HUES6 (cell line): ENCODE measurements around the gene BCAS4.

ENCODE experiments used
- H3K27ac ChIP-seq: 2 replicates; pipeline ENCODE4 v1.7.0; 2013; ENCODE audit warnings: low read depth, mild to moderate bottlenecking, low read length, inconsistent platforms
- H3K27me3 ChIP-seq: 2 replicates; pipeline ENCODE4 v1.6.1; 2013; ENCODE audit warnings: low read length; ENCODE audit not compliant: control insufficient read depth, insufficient read depth
- H3K36me3 ChIP-seq: 2 replicates; pipeline ENCODE4 v1.6.1; 2013; ENCODE audit warnings: low read length; ENCODE audit not compliant: control insufficient read depth, insufficient read depth
- H3K4me1 ChIP-seq: 2 replicates; pipeline ENCODE4 v1.6.1; 2013; ENCODE audit warnings: low read length; ENCODE audit not compliant: control insufficient read depth, insufficient read depth
- H3K4me3 ChIP-seq: 2 replicates; pipeline ENCODE4 v1.5.1; 2013; ENCODE audit warnings: low read depth, low read length
- H3K9ac ChIP-seq: one replicate; pipeline ENCODE4 v1.6.1; 2013; ENCODE audit warnings: mild to moderate bottlenecking, low read length
- H3K9me3 ChIP-seq: 2 replicates; pipeline ENCODE4 v1.6.1; 2013; ENCODE audit warnings: low read depth, low read length; ENCODE audit not compliant: control insufficient read depth, insufficient read depth

Gene BCAS4

DNA sequence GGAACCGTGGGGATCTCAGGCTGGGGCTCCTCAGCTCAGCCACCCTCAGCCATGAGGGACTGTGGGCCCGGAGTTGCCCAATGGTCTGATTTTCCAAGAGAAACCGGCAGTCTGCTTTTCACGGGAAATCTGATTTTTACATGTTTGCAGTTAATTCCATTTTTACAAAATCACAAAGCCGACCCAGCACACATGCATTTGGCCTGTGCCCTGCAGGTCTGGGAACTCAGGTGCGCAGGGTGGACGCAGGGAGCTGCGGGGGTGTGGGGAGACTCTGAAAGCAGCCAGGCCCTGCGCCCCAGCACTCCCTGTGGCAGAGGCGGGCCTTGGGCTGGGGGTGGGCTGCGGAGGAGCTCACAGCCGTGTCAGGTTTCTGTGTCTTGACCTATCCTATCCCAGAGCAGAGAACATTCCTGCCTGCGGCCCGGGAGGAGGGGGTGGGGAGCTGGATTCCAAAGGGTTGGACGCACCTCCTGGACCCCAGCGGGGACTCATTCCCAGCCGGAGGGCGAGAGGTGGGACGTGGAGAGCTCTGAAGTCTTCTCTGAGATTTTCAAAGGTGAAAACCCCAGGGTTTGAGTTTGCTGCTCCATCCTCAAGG lies 75.8 kb downstream of the BCAS4 start:
- peak overlapping the region; percentile 85 for H3K9ac ChIP-seq
- peak overlapping the region; percentile 94 for H3K27ac ChIP-seq
- no peaks in the 10 kb centered on the region for H3K27me3 ChIP-seq
- peak overlapping the region; percentile 63 for H3K4me3 ChIP-seq
- H3K4me1 ChIP-seq: peaks cover 32% of the 10 kb centered on the region
- H3K9me3 ChIP-seq: no peaks in the 10 kb centered on the region
- no peaks in the 10 kb centered on the region for H3K36me3 ChIP-seq

DNA sequence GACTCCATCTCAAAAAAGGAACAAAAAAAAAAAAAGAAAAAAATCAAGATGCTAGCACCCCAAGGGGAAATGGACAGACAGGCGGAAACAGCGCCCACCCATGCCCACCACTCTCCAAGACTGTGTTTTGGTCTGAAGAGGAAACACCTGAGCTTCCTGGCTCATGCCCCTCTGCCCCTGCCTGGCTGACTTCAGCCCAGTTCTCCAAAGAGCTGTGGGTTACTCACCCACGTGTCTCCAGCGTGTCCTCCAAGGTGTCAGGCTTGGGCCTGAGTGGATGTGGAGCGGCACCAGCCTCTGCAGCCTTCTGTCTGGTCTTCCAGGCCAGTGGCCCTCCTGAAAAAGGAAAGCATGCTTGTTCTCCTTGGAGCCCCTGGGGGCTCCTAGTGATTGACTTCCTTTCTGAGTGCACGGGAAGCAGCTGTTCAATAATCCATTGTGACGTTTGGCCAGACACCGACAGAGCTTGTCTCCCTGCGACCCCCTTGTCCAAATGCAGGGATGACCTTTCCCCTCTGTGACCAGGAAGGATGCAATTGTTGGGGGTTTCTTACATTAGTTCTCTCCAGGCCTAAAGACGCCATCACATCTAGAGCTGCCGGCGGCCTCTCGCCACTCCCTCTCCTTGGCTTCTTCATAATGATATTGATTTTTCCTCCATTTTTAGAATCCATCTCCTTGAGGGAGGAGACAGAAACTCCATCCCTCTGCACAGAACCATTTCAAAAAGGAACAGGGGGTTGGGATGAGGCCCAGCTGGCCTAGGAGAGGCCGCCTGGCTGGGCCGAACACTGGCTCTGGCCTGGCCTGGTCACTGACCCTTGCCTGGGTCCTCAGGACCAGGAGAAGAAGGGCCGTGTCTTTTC lies 77.9 kb downstream of the BCAS4 start:
- no peaks in the 10 kb centered on the region; the same call in 1 of the 2 replicates for H3K36me3 ChIP-seq
- no peaks in the 10 kb centered on the region for H3K27me3 ChIP-seq
- H3K27ac ChIP-seq: no peak overlapping the region
- no peak overlapping the region for H3K4me3 ChIP-seq
- H3K9me3 ChIP-seq: no peaks in the 10 kb centered on the region
- peak overlapping the region; percentile 19 for H3K9ac ChIP-seq
- H3K4me1 ChIP-seq: peaks cover 31% of the 10 kb centered on the region

DNA sequence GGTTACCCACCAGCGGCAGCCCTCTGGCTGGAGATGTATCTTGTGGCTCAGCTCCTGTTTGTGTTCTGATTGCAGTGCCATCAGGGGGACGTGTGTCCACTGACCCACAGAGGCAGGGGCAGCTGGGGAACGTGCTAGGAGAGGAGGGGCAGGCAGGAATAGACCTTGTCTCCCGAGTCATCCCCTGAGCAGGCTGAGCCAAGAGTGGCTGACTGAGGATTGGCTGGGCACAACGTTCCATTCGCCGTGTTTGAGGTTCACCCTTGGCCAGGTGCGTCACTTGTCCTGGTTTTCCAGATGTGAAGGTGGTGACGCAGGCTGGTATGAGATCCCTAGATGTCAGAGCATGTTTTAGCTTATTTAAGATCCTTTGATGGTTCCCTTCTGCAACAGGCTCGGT lies 78.7 kb downstream of the BCAS4 start:
- peaks cover 31% of the 10 kb centered on the region for H3K4me1 ChIP-seq
- no peak overlapping the region for H3K9ac ChIP-seq
- H3K4me3 ChIP-seq: no peak overlapping the region
- H3K36me3 ChIP-seq: no peaks in the 10 kb centered on the region; the same call in 1 of the 2 replicates
- H3K27me3 ChIP-seq: no peaks in the 10 kb centered on the region
- H3K27ac ChIP-seq: no peak overlapping the region
- no peaks in the 10 kb centered on the region for H3K9me3 ChIP-seq

DNA sequence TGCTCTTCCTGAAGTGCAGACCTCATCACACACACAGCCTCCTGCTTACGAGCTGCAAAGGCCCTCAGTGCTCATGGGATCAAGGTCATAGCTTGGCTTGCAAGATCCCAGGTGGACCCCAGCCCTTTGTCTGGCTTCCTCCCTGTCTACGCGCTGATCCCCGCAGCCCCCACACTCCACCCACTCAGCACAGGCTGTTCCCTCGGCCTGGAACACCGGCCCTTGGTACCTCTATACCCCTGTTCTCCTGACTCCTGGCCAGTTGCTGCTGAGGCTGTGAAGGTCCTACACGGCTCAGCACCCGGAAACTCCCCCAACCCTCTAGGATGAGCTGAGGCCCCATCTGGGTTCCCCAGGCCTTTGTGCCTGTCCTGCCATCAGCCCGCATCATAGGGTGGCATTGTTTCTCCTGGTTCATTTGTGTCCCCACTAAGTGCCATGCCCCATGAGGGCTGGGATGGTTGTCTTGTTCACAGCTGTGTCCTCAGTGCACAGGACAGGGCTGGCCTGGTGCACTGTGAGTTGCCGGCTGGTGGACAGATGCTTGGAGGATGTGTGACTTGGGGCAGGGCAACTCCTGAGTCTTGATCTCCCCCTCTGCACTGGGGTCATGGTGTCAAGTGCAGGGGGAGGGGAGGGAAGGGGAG lies 79.4 kb downstream of the BCAS4 start:
- Histone ChIP-seq H3K9ac (no peak overlapping the region), H3K4me3 (no peak overlapping the region), H3K4me1 (peaks cover 29% of the 10 kb centered on the region), H3K27me3 (no peaks in the 10 kb centered on the region), H3K9me3 (no peaks in the 10 kb centered on the region), H3K36me3 (no peaks in the 10 kb centered on the region; the same call in 1 of the 2 replicates), H3K27ac (no peak overlapping the region)

DNA sequence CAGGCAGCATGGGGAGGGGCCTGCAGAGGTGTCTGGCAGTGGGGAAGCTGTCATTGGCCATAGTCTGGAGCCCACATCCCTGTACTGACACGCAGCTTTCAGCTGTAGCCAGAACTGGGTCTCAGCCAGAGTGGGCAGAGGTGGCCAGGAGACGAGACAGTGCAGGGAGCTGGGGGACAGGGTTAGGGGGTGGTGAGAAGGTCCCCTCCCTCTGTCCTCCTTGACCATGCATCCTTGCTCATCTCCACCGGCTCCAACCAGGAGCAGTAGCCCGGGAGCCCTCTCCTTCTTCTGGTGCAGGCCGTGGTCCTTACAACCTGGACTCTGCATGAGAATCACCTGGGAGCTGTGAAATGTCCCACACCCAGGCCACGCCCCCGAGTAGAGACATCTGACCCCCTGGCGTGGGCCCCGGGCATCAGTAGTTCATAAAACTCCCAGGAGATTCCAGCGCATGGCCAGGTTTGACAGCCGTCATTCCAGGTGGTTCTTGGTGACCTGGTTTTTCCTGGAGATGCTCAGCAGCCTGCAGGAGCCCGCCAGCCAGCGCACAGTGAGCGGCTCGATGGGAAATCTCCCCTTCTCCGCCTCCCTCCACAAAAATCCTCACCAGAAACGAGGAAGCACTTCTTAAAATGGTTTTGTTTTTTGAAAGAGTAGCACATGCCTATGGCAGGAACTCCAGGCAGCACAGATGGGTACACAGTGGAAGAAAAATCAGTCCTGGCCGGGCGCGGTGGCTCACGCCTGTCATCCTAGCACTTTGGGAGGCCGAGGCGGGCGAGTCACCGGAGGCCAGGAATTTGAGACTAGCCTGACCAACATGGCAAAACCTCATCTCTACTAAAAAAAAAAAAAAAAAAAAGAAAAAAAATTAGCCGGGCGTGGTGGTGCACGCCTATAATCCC lies 80.2 kb downstream of the BCAS4 start:
- Histone ChIP-seq H3K4me1 (peaks cover 27% of the 10 kb centered on the region), H3K27me3 (no peaks in the 10 kb centered on the region), H3K4me3 (no peak overlapping the region), H3K36me3 (no peaks in the 10 kb centered on the region; the same call in 1 of the 2 replicates), H3K9me3 (no peaks in the 10 kb centered on the region), H3K27ac (no peak overlapping the region), H3K9ac (no peak overlapping the region)

DNA sequence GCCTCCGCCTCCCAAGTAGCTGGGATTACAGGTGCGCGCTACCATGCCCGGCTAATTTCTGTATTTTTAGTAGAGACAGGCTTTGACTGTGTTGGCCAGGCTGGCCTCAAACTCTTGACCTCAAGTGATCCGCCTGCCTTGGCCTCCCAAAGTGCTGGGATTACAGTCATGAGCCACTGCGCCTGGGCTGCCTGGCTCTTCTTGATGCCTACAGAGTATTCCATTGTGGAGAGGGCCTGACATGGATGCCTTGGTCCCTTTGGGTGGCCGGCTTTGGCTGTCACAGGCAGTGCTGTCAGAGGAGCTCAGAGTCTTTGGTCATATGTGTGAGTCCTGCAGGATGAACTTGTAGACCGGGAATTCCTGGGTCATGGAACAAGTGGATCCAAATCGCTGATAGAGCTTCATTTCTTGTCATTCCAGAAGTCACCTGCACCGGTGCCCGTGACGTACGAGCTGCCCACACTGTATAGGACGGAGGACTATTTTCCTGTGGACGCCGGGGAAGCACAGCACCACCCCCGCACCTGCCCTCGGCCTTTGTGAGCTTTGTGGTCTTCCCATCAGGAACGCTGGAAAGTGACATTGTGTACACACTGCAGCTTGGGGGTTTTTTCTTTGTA lies 81.3 kb downstream of the BCAS4 start:
- Histone ChIP-seq H3K36me3 (no peaks in the 10 kb centered on the region; the same call in 1 of the 2 replicates), H3K4me3 (no peak overlapping the region), H3K27ac (no peak overlapping the region), H3K4me1 (peaks cover 16% of the 10 kb centered on the region), H3K9ac (no peak overlapping the region), H3K9me3 (no peaks in the 10 kb centered on the region), H3K27me3 (no peaks in the 10 kb centered on the region)

DNA sequence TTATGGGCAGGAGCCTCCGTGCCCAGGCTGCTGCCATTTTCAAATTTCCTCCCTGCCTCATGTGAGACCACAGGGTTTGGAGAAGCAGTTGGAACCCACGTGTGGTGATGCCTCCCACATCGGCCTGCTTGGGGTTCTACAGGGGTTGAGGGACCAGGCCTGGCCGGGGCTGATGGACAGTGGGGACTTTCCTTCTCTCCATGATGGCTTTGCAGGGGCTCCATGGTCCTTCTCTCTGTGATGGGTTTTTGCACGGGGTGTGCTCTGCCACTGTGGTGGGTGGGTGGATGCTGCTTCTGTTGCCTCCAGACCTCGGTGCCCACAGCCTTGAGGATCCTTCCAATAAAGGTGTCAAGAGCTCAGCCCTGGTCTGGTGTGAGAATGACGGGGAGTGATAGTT lies 82.0 kb downstream of the BCAS4 start:
- no peak overlapping the region for H3K27ac ChIP-seq
- H3K36me3 ChIP-seq: no peaks in the 10 kb centered on the region; the same call in 1 of the 2 replicates
- no peaks in the 10 kb centered on the region for H3K9me3 ChIP-seq
- H3K27me3 ChIP-seq: no peaks in the 10 kb centered on the region
- no peak overlapping the region for H3K9ac ChIP-seq
- no peak overlapping the region for H3K4me3 ChIP-seq
- H3K4me1 ChIP-seq: peaks cover 10% of the 10 kb centered on the region

DNA sequence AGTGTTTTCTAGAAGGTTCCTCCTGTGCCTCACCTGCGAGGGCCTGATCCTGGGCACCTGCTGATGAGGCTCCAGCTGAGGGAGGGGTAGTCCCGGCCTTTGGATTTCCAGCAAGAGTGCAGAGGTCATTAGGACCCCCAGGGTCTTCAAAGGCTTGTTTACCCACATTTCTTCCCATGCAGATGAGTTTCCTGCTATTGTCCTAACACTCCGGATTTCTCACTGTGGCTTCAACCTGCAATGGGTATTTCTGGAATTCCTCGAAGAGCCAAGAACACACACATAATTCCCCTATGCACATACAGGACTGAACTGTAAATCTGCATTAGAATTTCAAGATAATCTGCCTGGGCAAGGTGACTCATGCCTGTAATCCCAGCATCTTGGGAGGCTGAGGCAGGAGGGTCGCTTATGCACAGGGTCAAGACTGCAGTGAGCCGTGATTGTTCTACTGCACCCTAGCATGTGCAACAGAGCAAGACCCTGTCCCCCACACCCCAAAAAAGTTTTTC lies 82.4 kb downstream of the BCAS4 start:
- H3K27me3 ChIP-seq: no peaks in the 10 kb centered on the region
- peaks cover 9% of the 10 kb centered on the region; the same call in 1 of the 2 replicates for H3K4me1 ChIP-seq
- no peaks in the 10 kb centered on the region for H3K9me3 ChIP-seq
- H3K36me3 ChIP-seq: no peaks in the 10 kb centered on the region; the same call in 1 of the 2 replicates
- H3K4me3 ChIP-seq: no peak overlapping the region
- H3K27ac ChIP-seq: no peak overlapping the region
- H3K9ac ChIP-seq: no peak overlapping the region

DNA sequence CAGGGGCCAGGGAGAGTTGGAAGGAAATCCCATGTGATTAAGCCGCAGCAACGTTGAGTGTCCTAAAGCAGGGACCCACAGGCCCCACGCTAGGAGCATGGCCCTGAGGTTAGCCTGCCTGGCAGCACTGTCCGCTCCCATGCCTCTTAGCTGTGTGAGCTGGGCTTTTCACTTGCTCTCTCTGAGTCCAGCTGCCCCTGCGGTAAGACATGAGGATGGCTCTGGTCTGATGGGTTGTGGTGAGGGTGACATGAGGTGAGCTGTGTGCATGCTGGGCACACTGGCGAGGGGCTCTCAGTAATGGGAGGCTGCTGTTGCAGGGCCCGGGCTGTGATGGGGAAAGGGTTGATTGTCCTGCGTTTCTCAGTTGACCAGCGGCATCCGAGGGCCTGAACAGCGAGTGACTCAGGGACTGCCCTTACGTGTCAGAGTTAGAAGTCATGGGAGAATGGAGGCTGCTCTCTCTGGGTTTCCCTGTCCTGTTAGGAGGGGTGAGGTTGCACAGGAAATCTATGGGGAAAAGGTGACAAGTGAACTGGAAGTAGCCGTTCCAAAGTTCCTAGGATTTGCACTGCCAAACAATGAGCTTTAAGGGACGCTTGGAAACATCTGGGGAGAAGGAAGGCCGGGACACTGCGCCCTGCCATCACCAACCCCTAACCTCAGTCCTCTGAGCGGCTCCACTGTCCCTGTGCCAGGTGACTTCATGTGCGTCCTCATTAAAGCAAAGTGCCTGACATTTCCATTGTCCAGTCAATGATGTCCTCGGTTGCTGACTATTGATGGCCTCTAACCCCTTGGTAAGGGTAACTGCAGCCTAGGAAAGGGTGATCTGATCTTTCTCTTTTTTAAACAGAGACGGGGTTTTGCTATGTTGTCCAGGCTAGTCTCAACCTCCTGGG lies 85.0 kb downstream of the BCAS4 start:
- Histone ChIP-seq H3K36me3 (no peaks in the 10 kb centered on the region; the same call in 1 of the 2 replicates), H3K27me3 (no peaks in the 10 kb centered on the region), H3K9ac (no peak overlapping the region), H3K4me3 (no peak overlapping the region), H3K4me1 (no peaks in the 10 kb centered on the region; the same call in 1 of the 2 replicates), H3K27ac (no peak overlapping the region), H3K9me3 (no peaks in the 10 kb centered on the region)
